ENCODE measurements around the gene STK16.

- TF ChIP-seq POLR2A (IDR thresholded peaks at IDR 0.05) (no peak), CTCF (IDR thresholded peaks at IDR 0.05) (no peak), EP300 (IDR thresholded peaks at IDR 0.05; ENCODE audit: low read depth) (no peak), POLR2AphosphoS5 (IDR thresholded peaks at IDR 0.05) (no peak)
These were observed 48.5 kb downstream of the STK16 start for GRCh38 chr2:219293736-219294231.

All from transverse colon (tissue), 4 donors.